GM19193 (cell line): ENCODE results near the gene APPL2.

Experiments used
- POLR2A ChIP-seq: IDR thresholded peaks from 4 replicates; pipeline ENCODE4 v1.6.1; 2011; ENCODE audit not compliant: insufficient read depth, insufficient read length; ENCODE audit errors: extremely low read depth

APPL2 gene

GRCh38 chr12:105233041-105233905, 2.7 kb downstream of the APPL2 start:
- no peak for TF ChIP-seq POLR2A

DNA sequence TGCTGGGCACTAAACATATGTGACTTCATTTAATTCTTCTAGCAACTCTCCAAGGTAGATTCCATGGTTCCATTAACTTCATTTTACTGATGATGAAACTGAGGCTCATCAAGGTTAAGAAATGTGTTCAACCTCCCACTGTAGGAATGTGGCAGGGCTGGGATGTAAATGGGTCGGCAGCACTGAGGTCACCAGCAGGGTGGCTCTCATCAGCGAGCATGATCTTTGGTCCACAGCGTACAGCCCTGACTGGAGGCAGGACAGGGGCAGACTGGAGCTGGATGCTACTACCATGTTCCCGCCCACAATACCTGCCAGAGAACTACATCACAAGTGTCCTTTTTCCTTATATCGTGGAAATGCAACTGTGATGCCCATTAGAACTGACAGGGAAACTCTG, 4.6 kb downstream of the APPL2 start:
- TF ChIP-seq POLR2A: no peak

DNA sequence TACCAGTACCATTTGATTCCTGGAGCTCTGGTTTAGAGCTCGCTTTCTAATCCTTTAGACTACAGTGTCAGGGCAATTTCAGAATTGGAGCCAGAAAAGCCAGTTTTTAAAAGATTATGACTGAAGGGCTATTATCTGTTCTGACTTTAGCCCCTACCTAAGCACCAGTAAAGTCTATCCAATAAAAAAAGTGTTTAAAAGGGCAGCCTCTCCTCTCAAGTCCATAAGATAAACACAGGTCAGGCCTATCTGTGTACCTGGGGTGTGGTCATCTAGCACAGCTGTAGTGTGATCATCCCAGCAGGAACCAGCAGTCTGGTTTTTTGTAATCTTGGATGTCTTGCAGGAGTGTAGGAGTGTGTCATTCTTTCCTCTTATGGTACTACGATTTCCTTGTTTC, 6.6 kb downstream of the APPL2 start:
- no peak for TF ChIP-seq POLR2A

GRCh38 chr12:105228966-105229365, 7.0 kb downstream of the APPL2 start:
- TF ChIP-seq POLR2A: no peak

- no peak for TF ChIP-seq POLR2A
Observed at GRCh38 chr12:105228494-105228893, 7.5 kb downstream of the APPL2 start.

- TF ChIP-seq POLR2A: no peak
Observed at GRCh38 chr12:105227879-105228278, 8.1 kb downstream of the APPL2 start.

DNA sequence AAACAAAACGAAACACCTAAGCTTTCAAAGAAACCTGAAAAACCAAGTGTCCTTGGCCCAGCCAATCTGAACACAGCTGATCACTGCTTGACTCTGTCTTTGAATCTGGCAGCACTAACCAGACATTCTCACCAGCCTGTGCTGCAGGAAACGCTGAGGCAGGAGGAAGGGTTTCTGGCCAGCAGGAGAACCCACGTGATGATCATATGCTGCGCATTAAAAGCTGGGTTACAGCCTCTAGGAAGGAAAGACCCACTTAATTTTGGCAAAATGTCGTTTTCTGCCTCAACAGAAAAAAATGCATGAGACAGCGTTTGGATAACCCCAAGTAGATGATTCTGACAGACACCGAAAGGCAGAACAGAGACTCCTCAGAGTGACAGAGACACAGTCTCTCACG, 9.8 kb downstream of the APPL2 start:
- no peak for TF ChIP-seq POLR2A

- no peak for TF ChIP-seq POLR2A
Observed at GRCh38 chr12:105225505-105226015, 10.4 kb downstream of the APPL2 start.

DNA sequence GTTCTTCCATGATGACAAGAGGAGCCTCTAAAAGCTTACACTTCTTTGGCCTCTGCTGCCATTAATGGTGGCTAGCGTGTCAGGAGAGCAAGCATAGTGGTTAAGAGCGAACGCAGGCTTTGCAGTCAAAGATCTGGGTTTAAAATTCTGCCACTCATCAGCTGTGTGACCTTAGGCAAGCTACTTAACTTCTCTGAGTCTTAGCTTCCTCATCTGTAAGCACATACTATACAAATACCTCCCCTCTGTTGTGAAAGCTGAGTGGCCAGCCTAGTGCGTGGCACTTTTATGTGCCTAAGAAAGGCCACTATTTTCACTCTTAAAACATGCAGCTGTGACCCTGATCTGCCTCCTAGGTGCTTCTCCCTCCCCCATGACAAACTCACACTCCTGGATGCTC, 11.6 kb downstream of the APPL2 start:
- TF ChIP-seq POLR2A: no peak

DNA sequence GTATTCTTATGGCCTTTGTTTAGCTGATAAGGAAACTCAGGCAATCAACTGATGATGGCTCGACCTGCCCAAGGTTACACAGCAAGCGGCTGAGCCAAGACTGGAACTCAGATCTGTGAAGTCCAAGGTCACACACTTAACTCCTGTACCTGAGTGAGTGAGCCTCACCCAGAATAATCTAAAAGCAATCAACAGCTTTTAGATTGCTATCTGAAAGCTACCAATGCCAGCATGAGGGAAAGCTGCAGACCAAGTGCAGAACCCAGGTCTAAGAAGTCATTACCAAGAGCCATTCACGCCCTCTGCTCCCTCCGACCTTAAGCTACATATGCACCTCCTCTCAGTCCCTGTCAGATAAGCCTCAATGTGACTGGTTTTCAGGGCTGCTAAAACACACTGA, 12.1 kb downstream of the APPL2 start:
- TF ChIP-seq POLR2A: no peak

DNA sequence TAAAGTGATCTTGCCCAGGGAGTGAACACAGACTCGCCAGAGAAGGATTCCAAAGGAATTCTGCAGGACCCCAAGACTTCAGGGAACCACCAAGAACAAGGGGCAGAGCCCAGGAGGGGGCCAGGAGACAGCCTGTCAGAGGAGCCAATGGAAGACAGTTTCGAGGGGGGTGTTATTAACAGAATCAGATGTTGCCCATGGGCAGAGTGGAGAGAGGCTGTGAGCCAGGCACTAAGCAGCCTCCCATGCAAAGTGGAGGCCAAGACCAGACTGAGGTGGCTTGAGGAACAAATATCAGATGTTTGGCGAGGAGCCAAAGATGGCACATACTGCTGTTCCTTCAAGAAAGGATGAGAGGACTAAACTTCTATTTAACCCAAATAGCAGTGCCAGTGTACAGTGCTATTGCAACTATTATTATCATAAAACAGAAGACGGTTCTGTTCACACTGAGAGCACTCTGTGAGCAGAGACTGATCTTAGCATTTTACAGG, 12.6 kb downstream of the APPL2 start:
- TF ChIP-seq POLR2A: no peak

GRCh38 chr12:105222726-105223351, 13.1 kb downstream of the APPL2 start:
- TF ChIP-seq POLR2A: no peak

DNA sequence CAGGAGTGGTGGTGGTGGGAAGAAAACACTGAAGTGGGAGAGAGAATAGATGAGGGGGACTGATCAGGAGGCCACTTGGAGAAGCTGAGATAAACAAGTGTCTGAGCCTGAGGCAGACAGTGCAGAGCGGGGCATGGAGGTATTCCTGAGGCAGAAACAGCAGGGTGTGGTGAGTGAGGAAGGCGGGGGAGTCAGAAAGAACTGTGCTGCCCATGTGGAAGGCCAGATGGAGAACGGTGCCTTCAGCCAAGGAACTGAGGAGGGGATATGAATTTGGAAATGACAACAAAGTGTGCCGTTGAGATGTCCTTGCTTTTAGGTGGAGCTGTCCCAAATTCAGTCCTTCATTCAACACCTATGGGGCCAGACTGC, 13.7 kb downstream of the APPL2 start:
- no peak for TF ChIP-seq POLR2A

- no peak for TF ChIP-seq POLR2A
Observed at GRCh38 chr12:105221583-105222283, 14.2 kb downstream of the APPL2 start.

- TF ChIP-seq POLR2A: no peak
Observed at GRCh38 chr12:105220929-105221290, 15.1 kb downstream of the APPL2 start.
